ENCODE data around the gene TGFA. TPM values are rescaled to one million over a fixed set of nuclear protein-coding genes. Genes with fewer than 3 reads are reported as not detected.

Gene TGFA
- total RNA-seq, 1 experiment from 2014 or later = 0.64 TPM

DNA sequence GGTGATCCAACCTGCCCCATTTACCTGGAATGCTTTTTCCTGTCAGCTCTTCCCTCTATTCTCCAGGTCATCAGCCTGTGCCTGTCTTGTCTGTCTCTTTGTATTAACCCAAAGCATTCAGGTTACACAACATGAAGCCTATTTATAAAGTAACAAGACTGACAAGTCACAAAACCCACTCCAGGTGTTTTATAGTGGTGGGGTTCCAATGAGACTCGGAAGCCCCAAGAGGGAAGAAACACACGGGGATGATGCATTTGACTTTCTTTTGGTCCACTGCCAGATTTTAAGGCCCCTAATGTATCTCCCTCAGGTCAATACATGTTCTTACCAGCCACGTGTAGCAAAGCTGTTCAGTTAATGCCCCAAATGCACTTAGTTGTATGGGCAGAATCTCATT, 27.5 kb downstream of the TGFA start:
- no peak for DNase-seq (ENCODE audit: extremely low read depth, low read depth)

- peak; percentile 7 for DNase-seq (ENCODE audit: extremely low read depth, low read depth)
Measured at GRCh38 chr2:70525032-70525431, 28.6 kb downstream of the TGFA start.

GRCh38 chr2:70523996-70524965, 29.3 kb downstream of the TGFA start:
- DNase-seq (ENCODE audit: extremely low read depth, low read depth) = no peak

DNA sequence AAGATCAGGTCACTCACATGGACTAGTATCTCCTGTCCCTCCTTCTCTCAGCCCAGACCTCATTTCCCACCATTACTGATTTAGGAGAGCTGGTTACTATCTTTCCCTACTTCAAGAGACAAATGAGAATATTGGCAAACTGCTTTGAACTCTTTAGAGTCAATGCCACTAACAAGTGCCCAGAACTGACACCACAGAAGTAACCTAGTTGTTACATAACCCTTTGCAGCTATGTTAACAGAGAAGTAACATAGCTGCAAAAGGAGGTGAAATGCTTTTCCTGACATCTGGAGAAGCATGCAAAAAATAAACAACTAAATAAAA, 30.0 kb downstream of the TGFA start:
- DNase-seq (ENCODE audit: extremely low read depth, low read depth) = no peak

DNA sequence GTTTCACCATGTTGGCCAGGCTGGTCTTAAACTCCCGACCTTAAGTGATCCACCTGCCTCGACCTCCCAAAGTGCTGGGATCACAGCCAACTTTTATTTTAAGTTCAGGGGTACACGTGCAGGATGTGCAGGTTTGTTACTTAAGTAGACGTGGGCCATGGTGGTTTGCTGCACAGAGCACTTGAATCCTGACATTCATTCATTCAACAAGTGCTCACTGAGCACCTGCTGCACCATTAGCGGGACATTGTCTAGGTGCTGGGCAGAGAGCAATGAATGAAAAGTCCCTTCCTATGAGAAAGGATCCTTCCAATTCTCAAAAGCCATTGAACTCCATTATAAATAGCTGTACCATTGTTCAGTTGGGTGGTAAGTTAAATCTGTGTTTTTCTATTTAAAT, 31.0 kb downstream of the TGFA start:
- DNase-seq (ENCODE audit: extremely low read depth, low read depth) = no peak

DNA sequence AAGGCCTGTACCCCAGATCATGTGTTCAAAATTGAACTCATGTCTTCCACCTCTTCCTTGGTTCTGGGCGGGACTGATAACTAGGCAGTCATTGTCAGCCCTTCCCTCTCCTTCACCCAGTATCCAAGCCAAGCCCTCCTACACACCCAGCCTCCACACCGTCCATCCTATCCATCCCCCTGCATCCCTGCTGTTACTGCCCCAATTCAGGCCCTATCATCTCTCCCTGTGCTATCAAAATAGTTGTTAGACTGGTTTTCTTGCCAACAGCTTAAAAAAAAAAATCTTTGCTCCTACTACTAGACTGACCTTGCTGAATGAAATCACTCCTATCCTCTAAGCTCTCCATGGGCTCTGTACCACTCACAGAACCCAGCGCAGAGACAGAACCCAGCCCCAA, 32.8 kb downstream of the TGFA start:
- no peak for DNase-seq (ENCODE audit: extremely low read depth, low read depth)

DNA sequence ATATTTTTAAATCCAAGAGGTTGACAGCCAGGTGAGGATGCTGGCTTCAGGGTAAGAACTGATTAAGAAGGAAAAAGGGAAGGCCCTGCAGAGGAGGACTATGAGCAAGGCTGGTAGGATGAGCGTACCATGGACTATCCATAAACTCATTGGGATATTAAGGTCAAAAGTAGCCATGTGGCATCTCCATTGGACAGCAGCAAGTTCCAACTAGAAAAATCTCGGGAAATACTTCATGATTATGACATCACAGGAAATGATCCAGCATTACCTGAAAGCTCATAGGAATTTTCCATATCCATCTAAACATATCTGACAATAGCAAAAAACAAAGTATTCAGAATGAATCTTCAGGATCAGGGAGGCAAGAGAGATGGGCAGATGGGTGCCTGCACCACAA, 34.2 kb downstream of the TGFA start:
- no peak for DNase-seq (ENCODE audit: extremely low read depth, low read depth)

DNA sequence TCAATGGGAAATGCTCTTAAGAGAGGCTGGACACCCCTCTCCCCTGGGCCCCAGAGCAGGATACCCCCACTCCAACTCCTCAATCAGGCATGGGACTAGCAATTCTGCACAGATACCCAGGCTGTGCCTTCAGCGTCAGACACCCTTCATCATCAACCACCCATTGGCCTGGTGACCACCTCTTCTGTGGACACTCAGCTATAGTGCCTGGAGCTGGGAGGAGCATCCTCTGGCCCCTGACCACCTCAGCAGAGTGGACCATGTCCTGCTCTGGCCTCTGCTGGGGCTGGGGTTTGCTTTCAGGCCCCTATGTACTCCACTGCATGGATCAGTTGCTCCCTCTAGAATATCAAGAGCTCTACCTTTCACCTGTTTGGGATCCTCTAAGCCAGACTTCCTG, 35.1 kb downstream of the TGFA start:
- no peak for DNase-seq (ENCODE audit: extremely low read depth, low read depth)

- no peak for DNase-seq (ENCODE audit: extremely low read depth, low read depth)
Measured at GRCh38 chr2:70517804-70518203, 35.8 kb downstream of the TGFA start.

- DNase-seq (ENCODE audit: extremely low read depth, low read depth) = no peak
Measured at GRCh38 chr2:70516596-70516995, 37.0 kb downstream of the TGFA start.

- DNase-seq (ENCODE audit: extremely low read depth, low read depth) = no peak
Measured at GRCh38 chr2:70515938-70516337, 37.7 kb downstream of the TGFA start.

DNA sequence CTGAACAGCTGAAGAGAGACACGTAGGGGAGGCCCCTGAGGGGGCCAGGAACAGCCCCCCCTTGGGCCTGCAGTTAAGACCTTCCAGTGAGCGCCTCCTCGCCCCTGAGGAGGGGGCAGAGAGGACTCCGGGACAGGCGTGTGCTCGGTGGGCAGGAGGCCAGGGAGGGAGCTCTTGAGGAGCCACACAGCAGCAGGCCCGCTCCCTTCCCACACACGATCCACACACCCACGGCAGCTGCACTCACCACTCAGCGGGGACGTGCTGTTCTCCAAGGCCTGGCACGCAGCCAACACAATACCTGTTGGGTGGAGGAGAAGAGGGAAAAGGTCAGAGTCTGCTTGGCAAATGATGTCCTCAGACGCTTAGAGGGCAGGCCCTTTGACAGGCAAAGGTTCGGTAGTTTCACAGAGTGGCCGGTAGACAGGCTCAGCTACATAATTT, 39.0 kb downstream of the TGFA start:
- DNase-seq (ENCODE audit: extremely low read depth, low read depth) = no peak

DNA sequence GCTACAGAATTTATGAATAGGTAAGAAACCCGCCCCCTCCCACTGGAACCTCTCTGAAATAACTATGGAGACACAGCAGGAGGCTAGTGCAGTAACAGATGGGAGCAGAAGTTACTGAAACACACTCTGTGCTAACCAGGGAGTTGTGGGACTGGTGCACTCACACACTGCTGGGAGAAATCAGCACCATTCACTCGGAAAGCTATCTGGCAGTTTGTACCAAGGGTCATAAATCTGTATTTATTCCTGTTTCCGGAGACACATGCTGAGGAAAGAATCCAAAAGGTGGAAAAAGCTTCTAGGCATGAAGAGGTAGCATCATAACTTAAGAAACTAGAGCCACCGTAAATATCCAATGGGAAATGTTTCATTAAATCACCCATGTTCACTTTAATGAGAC, 39.9 kb downstream of the TGFA start:
- no peak for DNase-seq (ENCODE audit: extremely low read depth, low read depth)

GRCh38 chr2:70511971-70512729, 41.5 kb downstream of the TGFA start:
- no peak for DNase-seq (ENCODE audit: extremely low read depth, low read depth)

DNA sequence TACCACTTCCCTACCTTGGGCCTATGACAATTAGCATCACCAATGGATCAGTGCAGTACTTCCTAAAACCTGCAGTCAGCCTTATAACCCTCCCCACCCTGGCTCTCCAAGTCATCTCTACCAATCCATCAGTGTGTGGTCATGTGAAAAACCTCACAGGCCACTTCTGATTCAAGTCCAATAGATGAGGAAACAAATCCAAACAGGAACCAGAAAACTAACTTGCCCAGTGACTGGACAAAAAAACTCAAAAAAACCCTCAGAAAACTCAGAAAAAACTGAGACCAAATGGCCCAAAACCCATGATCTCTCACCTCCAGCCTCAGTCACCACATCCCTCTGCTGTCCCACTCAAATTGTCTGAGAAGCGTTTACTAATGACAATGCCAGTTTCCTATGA, 43.3 kb downstream of the TGFA start:
- no peak for DNase-seq (ENCODE audit: extremely low read depth, low read depth)

DNA sequence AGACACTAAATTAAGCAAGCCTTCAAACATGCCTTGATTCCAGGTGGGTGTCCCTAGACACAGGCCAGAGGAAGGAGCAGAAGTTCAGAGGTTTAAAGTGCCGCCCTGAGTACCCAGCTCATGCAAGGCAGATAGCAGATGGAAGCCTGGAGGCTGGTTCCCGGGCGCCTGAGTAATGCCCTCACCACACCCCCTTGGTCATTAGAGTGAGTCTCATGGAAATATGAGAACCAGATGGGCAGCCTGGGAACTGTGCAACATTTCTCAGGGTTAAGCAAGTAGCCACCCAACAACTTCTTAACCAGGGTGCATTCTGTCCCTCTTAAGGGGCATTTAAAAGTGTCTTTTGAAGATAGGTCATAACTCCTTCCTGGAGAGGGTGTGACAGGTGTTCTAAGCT, 44.1 kb downstream of the TGFA start:
- no peak for DNase-seq (ENCODE audit: extremely low read depth, low read depth)

DNA sequence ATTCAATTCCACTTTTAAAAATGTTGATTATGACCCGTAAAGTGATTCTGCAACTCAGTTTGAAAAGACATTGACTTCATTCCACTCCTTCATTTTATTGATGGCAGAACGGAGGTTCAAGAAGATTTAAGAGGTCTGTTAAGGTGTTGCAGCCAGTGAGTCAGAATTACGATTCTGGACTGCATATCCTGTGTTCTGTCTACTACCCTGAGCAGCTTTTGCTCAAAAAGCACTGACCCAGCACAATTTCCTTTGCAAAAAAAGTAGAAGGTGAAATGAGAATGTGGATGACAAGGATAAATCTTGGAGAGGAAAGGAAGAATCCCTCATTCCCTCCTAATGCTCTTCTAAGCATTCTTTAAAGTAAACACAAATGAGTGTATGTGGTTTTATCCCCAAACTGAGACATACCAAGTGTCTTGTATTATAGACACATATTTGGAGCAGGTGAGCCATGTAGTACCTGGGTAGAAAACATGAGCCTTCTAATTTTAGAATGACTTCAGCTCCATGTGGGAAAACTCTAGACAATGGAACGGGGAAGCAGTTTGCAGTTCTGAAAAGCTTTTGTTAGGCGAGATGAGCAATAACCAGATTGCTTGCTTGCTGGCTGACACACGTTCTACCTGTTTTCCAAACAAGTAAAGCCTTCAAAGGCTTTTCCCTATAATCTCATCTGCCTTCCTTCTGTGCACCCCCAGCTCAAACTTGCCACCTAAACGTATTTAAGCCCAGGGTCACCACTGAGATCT, 44.7 kb downstream of the TGFA start:
- DNase-seq (ENCODE audit: extremely low read depth, low read depth) = no peak

- DNase-seq (ENCODE audit: extremely low read depth, low read depth) = no peak
Measured at GRCh38 chr2:70505613-70506391, 47.8 kb downstream of the TGFA start.

DNA sequence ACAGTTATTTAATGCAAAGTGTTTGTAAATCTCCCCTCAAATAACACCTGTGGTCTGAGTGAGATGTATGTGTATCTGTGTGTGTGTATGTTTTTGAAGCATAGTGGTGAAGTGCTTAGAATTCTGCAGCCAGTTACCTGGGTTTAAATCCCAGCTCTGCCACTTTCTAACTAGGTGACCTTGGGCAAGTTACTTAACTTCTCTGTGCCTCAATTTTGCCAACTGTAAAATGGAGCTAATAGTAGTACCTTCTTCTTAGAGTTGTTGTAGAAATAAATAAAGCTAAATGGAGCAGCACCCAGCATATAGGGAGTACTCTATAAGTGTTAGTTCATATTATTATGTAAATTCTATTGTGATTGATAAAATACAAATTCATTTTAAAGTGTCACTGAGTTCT, 48.9 kb downstream of the TGFA start:
- no peak for DNase-seq (ENCODE audit: extremely low read depth, low read depth)

- no peak for DNase-seq (ENCODE audit: extremely low read depth, low read depth)
Measured at GRCh38 chr2:70503896-70504295, 49.7 kb downstream of the TGFA start.
